HepG2 (cell line): ENCODE measurements around the gene CIAO2B. TPM values are rescaled to one million over a fixed set of nuclear protein-coding genes. Genes with fewer than 3 reads are reported as not detected.
"Not testable (repeated sequence)": the region's sequence is repeated elsewhere in the genome, so short reads cannot be mapped to it uniquely, and the experiment has no call there.

Experiments
- ATAC-seq: fragments of 200-7000 bp; cut with Tn5 transposase; 3 replicates; pipeline ENCODE4 v1.9.1; 2020; ENCODE audit warnings: mild to moderate bottlenecking, moderate library complexity
- BruUV-seq: library from RNA; stranded (reverse); fragments of 400-500 nt; replicated peaks from 2 replicates; lab custom pipeline; 2021; lab: Mats Ljungman, UMichigan
- CTCF ChIA-PET: fragments of 300-600 bp; formaldehyde crosslinking; extraction: SDS; loops from one replicate; lab custom pipeline; 2021; ENCODE audit warnings: low total read pairs, inconsistent platforms, low intra/inter-chr PET ratio; lab: Yijun Ruan, JAX
- POLR2A ChIA-PET: fragments of 350-600 bp; sonication (Branson Sonifier 250); formaldehyde crosslinking; loops from one replicate; lab custom pipeline; 2020; ENCODE audit warnings: antibody characterized with exemption, inconsistent platforms; lab: Yijun Ruan, JAX
- DNase-seq: peaks from one replicate; pipeline ENCODE4 v3.0.0-alpha.2; 2015; ENCODE audit warnings: low spot score
- FAIRE-seq: peaks from 3 replicates; lab custom pipeline; 2011; peaks lifted over from hg19 to GRCh38; lab: Jason Lieb, UNC
- H2AFZ ChIP-seq: one replicate; pipeline ENCODE4 v1.6.1; 2011; ENCODE audit warnings: low read length, inconsistent platforms
- H3K27ac ChIP-seq: fragments of 300-600 bp; 3 replicates; pipeline ENCODE4 v1.8.0; 2011; ENCODE audit warnings: mixed run types, mild to moderate bottlenecking, mixed read lengths, low read length, inconsistent platforms; ENCODE audit not compliant: insufficient read depth; ENCODE audit errors: extremely low read length
- H3K27me3 ChIP-seq, 2 experiments: fragments of 200-600 bp in 1 of 2; 2 replicates in 1 of 2; 3 replicates in 1 of 2; pipeline versions ENCODE4 v1.6.0 to v1.8.0; 2011; ENCODE audit warnings: low read length in 2 of 2, mild to moderate bottlenecking in 2 of 2, moderate library complexity in 2 of 2, inconsistent platforms in 1 of 2; ENCODE audit not compliant: insufficient read depth in 2 of 2, control insufficient read depth in 1 of 2
- H3K36me3 ChIP-seq, 2 experiments: fragments of 200-600 bp in 1 of 2; replicated peaks in 1 of 2; 2 replicates in 1 of 2; 3 replicates in 1 of 2; pipeline versions ENCODE4 v1.5.1 to v1.8.0; 2011; ENCODE audit warnings: low read length in 2 of 2, inconsistent platforms in 1 of 2; ENCODE audit not compliant: insufficient read depth in 2 of 2, control insufficient read depth in 1 of 2
- H3K4me1 ChIP-seq: 2 replicates; pipeline ENCODE4 v1.5.1; 2012; ENCODE audit warnings: low read length, inconsistent platforms; ENCODE audit not compliant: insufficient read depth
- H3K4me2 ChIP-seq: 2 replicates; pipeline ENCODE4 v1.6.0; 2011; ENCODE audit warnings: low read depth, low read length, inconsistent platforms
- H3K4me3 ChIP-seq, 3 experiments: fragments of 200-600 bp in 1 of 3; sonication (generic), shearing (Covaris generic) in 1 of 3; replicated peaks in 1 of 3; 2 replicates each; pipeline ENCODE4 v1.5.1; 2011 to 2016; ENCODE audit warnings: low read length in 3 of 3, inconsistent platforms in 2 of 3, low read depth in 2 of 3, mild to moderate bottlenecking in 2 of 3, control low read depth in 1 of 3, mixed read lengths in 1 of 3; ENCODE audit not compliant: insufficient read depth in 1 of 3
- H3K79me2 ChIP-seq: one replicate; pipeline ENCODE4 v1.6.1; 2011; ENCODE audit warnings: low read length, inconsistent platforms; ENCODE audit not compliant: insufficient read depth
- H3K9ac ChIP-seq: 2 replicates; pipeline ENCODE4 v1.6.0; 2011; ENCODE audit warnings: mild to moderate bottlenecking, low read depth, low read length, inconsistent platforms; ENCODE audit not compliant: insufficient read depth
- H3K9me3 ChIP-seq: 2 replicates; pipeline ENCODE4 v1.5.1; 2012; ENCODE audit warnings: mild to moderate bottlenecking, low read length
- H4K20me1 ChIP-seq: 2 replicates; pipeline ENCODE4 v1.6.0; 2011; ENCODE audit warnings: inconsistent platforms, mild to moderate bottlenecking, low read length, moderate library complexity; ENCODE audit not compliant: insufficient read depth
- CREB1 ChIP-seq, 2 experiments: fragments of 450-650 bp in 1 of 2; IDR thresholded peaks; 2 replicates each; pipeline ENCODE4 v1.6.1; 2016 to 2017; ENCODE audit warnings: control low read depth in 1 of 2, mild to moderate bottlenecking in 1 of 2, missing compliant biosample characterization in 1 of 2, missing genetic modification characterization in 1 of 2
- FOXP4 ChIP-seq: sonication (generic); formaldehyde crosslinking; IDR thresholded peaks from 2 replicates; pipeline ENCODE4 v1.4.0; 2020; ENCODE audit warnings: missing genetic modification reagents
- HDAC1 ChIP-seq: sonication (generic); formaldehyde crosslinking; IDR thresholded peaks from 2 replicates; pipeline ENCODE4 v1.5.1; 2020; ENCODE audit warnings: mild to moderate bottlenecking, missing genetic modification reagents
- SOX5 ChIP-seq: IDR thresholded peaks from 2 replicates; pipeline ENCODE4 v1.6.1; 2016; ENCODE audit warnings: borderline replicate concordance
- SOX6 ChIP-seq, 2 experiments: fragments of 450-650 bp in 1 of 2; sonication (generic) in 1 of 2; formaldehyde crosslinking in 1 of 2; IDR thresholded peaks; 2 replicates each; pipeline versions ENCODE4 v1.4.0 to v1.6.1; 2017 to 2020; ENCODE audit warnings: antibody characterized with exemption in 1 of 2, mild to moderate bottlenecking in 1 of 2, missing genetic modification reagents in 1 of 2
- TGIF2 ChIP-seq: IDR thresholded peaks from 2 replicates; pipeline ENCODE4 v1.6.1; 2016; ENCODE audit warnings: control low read depth, missing compliant biosample characterization
- ZMYM4 ChIP-seq: sonication (generic); formaldehyde crosslinking; IDR thresholded peaks from 2 replicates; pipeline ENCODE4 v1.8.1; 2023; ENCODE audit warnings: mild to moderate bottlenecking, missing genetic modification reagents
- ZNF512 ChIP-seq: sonication (generic); formaldehyde crosslinking; IDR thresholded peaks from 2 replicates; pipeline ENCODE4 v1.4.0; 2020; ENCODE audit warnings: mild to moderate bottlenecking, missing genetic modification reagents
- ZNF772 ChIP-seq: sonication (generic); formaldehyde crosslinking; IDR thresholded peaks from 2 replicates; pipeline ENCODE4 v1.5.0; 2020; ENCODE audit warnings: mild to moderate bottlenecking, missing genetic modification reagents
- WGBS: methylation state at CpG from one replicate; pipeline ENCODE4 v1.1.6; 2017; ENCODE audit warnings: low lambda C conversion rate; 5-methylcytosine and 5-hydroxymethylcytosine counted together
- in situ Hi-C: cut with HindIII; loops from 2 replicates; pipeline ENCODE4 v1.10.0; 2017; ENCODE audit warnings: low pct_unique_long_range_greater_than_20kb; ENCODE audit not compliant: extremely low pct_ligation_motif_present
- intact Hi-C: fragments of 100-400 bp; cut with micrococcal nuclease; formaldehyde crosslinking; loops from one replicate; pipeline ENCODE4 v1.10.0; 2022; ENCODE audit not compliant: unreplicated experiment
- polyA plus RNA-seq, 8 experiments: library from polyadenylated mRNA; depleted of rRNA in 3 of 8; stranded (reverse) in 7 of 8; unstranded in 1 of 8; fragments of >200 nt; fragmentation: Illumina TruSeq in 4 of 8; extraction: Trizol in 4 of 8; gene quantifications; 2 replicates each; pipeline versions ENCODE4 v1.2.1 to v1.2.3, GENCODE V29; 2011 to 2016; ENCODE audit warnings: low read depth in 4 of 8, missing spikeins in 1 of 8, mixed read lengths in 1 of 8; ENCODE audit not compliant: insufficient read depth in 1 of 8
- total RNA-seq, 5 experiments: library from RNA; depleted of rRNA; stranded (reverse); fragments of >200 nt; fragmentation: Illumina TruSeq; extraction: Trizol; gene quantifications; 2 replicates each; pipeline ENCODE4 v1.2.3, GENCODE V29; 2016; ENCODE audit warnings: low read depth in 1 of 5
- TF ChIP-seq, protein P1 (sequence below): sonication (generic); formaldehyde crosslinking; conservative IDR thresholded peaks from 2 replicates; pipeline ENCODE4 v1.4.0; 2020; ENCODE audit warnings: missing genetic modification reagents
- TF ChIP-seq, protein P2 (sequence below): sonication (generic); formaldehyde crosslinking; IDR thresholded peaks from 2 replicates; pipeline ENCODE4 v1.5.0; 2020; ENCODE audit warnings: mild to moderate bottlenecking, missing genetic modification reagents, borderline replicate concordance
- TF ChIP-seq, protein P3 (sequence below): sonication (generic); formaldehyde crosslinking; IDR thresholded peaks from 2 replicates; pipeline ENCODE4 v1.5.1; 2020; ENCODE audit warnings: mild to moderate bottlenecking, moderate library complexity, missing genetic modification reagents

Gene CIAO2B
- total and polyA plus RNA-seq, 2 of the 13 experiments (the other 11 are each of a cell fraction or from before 2014, with no cell fraction given), result 157 to 293 TPM

DNA sequence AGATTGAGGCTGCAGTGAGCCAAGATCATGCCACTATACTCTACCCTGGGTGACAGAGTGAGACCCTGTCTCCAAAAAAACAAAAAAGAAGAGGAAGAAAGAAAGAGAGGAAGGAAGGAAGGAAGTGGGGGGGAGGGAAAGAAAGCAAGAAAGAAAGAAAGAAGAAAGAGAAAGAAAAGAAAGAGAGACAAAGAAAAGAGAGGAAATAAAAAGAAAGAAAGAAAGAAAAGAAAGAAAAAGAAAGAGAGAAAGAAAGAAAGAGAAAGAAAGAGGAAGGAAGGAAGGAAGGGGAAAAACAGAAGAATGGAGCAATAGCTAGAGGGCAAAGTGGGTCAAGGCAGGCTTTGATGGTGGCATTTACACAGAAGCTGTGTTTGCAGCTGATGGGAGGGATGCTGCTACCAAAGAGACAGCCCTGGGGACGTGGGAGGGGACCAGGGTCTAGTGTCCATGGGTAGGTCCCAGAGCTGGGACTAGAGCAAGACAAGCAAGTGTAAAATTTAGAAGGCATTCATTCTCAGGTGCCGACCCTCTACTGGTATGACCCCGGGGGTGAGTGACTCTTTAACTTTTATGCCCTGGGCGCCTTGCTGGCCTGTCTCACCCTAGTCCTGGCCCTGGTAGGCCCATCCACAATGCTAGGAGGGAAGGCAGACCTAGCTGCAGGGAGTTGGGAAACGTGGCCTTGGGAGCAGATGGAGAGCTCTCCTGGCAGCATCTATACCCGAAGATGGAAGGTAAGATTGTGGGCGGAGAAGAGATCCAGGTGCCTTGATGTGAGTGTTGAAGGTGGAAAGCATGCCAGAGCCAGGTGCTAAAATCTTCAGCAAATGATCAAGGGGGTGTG is 24.9 kb upstream of the CIAO2B start (continued):
- TF ChIP-seq, protein P1, sequence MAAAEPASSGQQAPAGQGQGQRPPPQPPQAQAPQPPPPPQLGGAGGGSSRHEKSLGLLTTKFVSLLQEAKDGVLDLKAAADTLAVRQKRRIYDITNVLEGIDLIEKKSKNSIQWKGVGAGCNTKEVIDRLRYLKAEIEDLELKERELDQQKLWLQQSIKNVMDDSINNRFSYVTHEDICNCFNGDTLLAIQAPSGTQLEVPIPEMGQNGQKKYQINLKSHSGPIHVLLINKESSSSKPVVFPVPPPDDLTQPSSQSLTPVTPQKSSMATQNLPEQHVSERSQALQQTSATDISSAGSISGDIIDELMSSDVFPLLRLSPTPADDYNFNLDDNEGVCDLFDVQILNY (CRISPR knock-in tag), result no peak
- TF ChIP-seq ZNF512 (0 out of 2 replicates have a peak, but pooled peaks have one; percentile 70), TGIF2 (CRISPR knock-in tag) (no peak), ZMYM4 (no peak)
- TF ChIP-seq, protein P2, sequence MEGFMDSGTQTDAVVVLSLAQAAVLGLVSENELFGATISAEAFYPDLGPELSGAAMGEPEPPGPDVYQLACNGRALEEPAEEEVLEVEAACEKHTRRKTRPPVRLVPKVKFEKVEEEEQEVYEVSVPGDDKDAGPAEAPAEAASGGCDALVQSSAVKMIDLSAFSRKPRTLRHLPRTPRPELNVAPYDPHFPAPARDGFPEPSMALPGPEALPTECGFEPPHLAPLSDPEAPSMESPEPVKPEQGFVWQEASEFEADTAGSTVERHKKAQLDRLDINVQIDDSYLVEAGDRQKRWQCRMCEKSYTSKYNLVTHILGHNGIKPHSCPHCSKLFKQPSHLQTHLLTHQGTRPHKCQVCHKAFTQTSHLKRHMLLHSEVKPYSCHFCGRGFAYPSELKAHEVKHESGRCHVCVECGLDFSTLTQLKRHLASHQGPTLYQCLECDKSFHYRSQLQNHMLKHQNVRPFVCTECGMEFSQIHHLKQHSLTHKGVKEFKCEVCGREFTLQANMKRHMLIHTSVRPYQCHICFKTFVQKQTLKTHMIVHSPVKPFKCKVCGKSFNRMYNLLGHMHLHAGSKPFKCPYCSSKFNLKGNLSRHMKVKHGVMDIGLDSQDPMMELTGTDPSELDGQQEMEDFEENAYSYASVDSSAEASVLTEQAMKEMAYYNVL (CRISPR knock-in tag), result peak; percentile 96

- H3K79me2 ChIP-seq; H3K36me3 ChIP-seq; H3K27me3 ChIP-seq; H3K4me3 ChIP-seq; H2AFZ ChIP-seq; ATAC-seq; H3K9ac ChIP-seq; in situ Hi-C loops; BruUV-seq; DNase-seq; H3K9me3 ChIP-seq; FAIRE-seq; H3K27ac ChIP-seq; H4K20me1 ChIP-seq; TF ChIP-seq CREB1, SOX6 (IDR thresholded peaks at IDR 0.05): not testable (repeated sequence)
- 0% methylated on average over 1 of the region's 1 CpG for WGBS
- intact Hi-C loops, result loop anchor here (5.0 to 10.0 kb wide), 2 partner anchors 59 to 201 kb away; partner anchors contain the start of genes FBXL8 and TRADD
- peak overlapping the region; percentile 74 for H3K4me2 ChIP-seq
- ChIA-PET POLR2A (interaction anchor here (1.3 kb wide), 1 partner anchor 10 kb away, joined by 3 read pairs; no protein-coding TSS in a partner anchor), CTCF (interaction anchor here (1.6 kb wide), 1 partner anchor 229 kb away, joined by 3 read pairs; no protein-coding TSS in a partner anchor)
- H3K4me1 ChIP-seq, result peaks cover 77% of the 10 kb centered on the region
- TF ChIP-seq ZNF772 (CRISPR knock-in tag) (0 out of 2 replicates have a peak, but pooled peaks have one; percentile 3), SOX5 (peak; percentile 33; the same call in 1 of the 2 replicates), FOXP4 (CRISPR knock-in tag) (peak; percentile 43; the same call in 1 of the 2 replicates), CREB1 (CRISPR knock-in tag; IDR thresholded peaks at IDR 0.05) (0 out of 2 replicates have a peak, but pooled peaks have one; percentile 18), SOX6 (CRISPR knock-in tag; IDR thresholded peaks at IDR 0.05) (0 out of 2 replicates have a peak, but pooled peaks have one; percentile 22), HDAC1 (0 out of 2 replicates have a peak, but pooled peaks have one; percentile 7)
- TF ChIP-seq, protein P3, sequence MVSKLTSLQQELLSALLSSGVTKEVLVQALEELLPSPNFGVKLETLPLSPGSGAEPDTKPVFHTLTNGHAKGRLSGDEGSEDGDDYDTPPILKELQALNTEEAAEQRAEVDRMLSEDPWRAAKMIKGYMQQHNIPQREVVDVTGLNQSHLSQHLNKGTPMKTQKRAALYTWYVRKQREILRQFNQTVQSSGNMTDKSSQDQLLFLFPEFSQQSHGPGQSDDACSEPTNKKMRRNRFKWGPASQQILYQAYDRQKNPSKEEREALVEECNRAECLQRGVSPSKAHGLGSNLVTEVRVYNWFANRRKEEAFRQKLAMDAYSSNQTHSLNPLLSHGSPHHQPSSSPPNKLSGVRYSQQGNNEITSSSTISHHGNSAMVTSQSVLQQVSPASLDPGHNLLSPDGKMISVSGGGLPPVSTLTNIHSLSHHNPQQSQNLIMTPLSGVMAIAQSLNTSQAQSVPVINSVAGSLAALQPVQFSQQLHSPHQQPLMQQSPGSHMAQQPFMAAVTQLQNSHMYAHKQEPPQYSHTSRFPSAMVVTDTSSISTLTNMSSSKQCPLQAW (CRISPR knock-in tag), result peak; percentile 59
Measured at GRCh38 chr16:66956154-66956457, 21.9 kb upstream of the CIAO2B start.
